Suprapubic skin (tissue), 3 donors: ENCODE data around the gene DUSP1.

Experiments used
- CTCF ChIP-seq, 2 donors: fragments of 200-600 bp in 1 of 2; fragments of 450-650 bp in 1 of 2; sonication (generic) in 1 of 2; IDR thresholded peaks; one replicate each; pipeline ENCODE4 v1.5.1; 2016 to 2019; ENCODE audit warnings: antibody characterized with exemption in 2 of 2, mild to moderate bottlenecking in 1 of 2, moderate library complexity in 1 of 2
- POLR2AphosphoS5 ChIP-seq, 3 donors: sonication (generic); formaldehyde crosslinking; IDR thresholded peaks; one replicate each; pipeline ENCODE4 v1.6.1; 2017; ENCODE audit warnings: antibody characterized with exemption in 3 of 3

DNA sequence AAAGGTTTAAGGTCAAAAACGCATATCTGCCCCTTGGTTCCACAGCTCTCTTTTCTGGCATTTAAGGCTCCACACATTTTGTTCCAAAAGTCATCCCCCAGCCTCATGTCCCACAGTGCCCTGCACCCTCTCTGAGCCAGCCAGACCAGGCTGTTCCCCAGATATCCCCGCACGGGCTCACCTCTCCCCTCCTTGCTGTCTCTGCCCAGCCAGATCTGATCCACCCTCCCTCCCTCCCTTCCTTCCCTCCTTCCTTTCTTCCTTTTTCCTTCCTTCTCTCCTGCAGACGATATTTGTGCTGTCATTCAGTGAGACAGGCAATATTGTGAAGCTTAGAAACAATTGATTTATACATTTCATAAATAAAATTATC, 37.0 kb downstream of the DUSP1 start:
- TF ChIP-seq CTCF (IDR thresholded peaks at IDR 0.05) = no peak
- TF ChIP-seq POLR2AphosphoS5 (IDR thresholded peaks at IDR 0.05) = no peak
